Neural progenitor cell (in vitro differentiated cells): ENCODE results near the gene PSMD5. TPM values are rescaled to one million over a fixed set of nuclear protein-coding genes. Genes with fewer than 3 reads are reported as not detected.

ENCODE experiments used
- DNase-seq: peaks from one replicate; pipeline ENCODE4 v3.0.0-alpha.2; 2016; ENCODE audit warnings: low spot score
- H2AFZ ChIP-seq: fragments of 200-600 bp; sonication (generic); replicated peaks from 2 replicates; pipeline ENCODE4 v1.6.1; 2016; ENCODE audit warnings: antibody characterized with exemption
- H3F3A ChIP-seq: fragments of 200-600 bp; sonication (generic); 2 replicates; pipeline ENCODE4 v1.6.1; 2016; ENCODE audit warnings: antibody characterized with exemption, low read depth
- H3K27ac ChIP-seq: fragments of 200-600 bp; sonication (generic); 2 replicates; pipeline ENCODE4 v1.5.1; 2016; ENCODE audit warnings: mild to moderate bottlenecking
- H3K27me3 ChIP-seq: fragments of 200-600 bp; sonication (generic); 2 replicates; pipeline ENCODE4 v1.6.1; 2016; ENCODE audit warnings: mild to moderate bottlenecking, moderate library complexity
- H3K36me3 ChIP-seq: fragments of 200-600 bp; sonication (generic); 2 replicates; pipeline ENCODE4 v1.5.1; 2016
- H3K4me1 ChIP-seq: fragments of 200-600 bp; sonication (generic); 2 replicates; pipeline ENCODE4 v1.6.1; 2016; ENCODE audit warnings: mixed run types
- H3K4me2 ChIP-seq: fragments of 200-600 bp; sonication (generic); 2 replicates; pipeline ENCODE4 v1.6.1; 2016
- H3K4me3 ChIP-seq: fragments of 200-600 bp; sonication (generic); 2 replicates; pipeline ENCODE4 v1.5.1; 2016
- H3K79me2 ChIP-seq: fragments of 200-600 bp; sonication (generic); 2 replicates; pipeline ENCODE4 v1.6.1; 2016; ENCODE audit warnings: low read depth
- H3K9ac ChIP-seq: fragments of 200-600 bp; sonication (generic); 2 replicates; pipeline ENCODE4 v1.6.1; 2016
- H3K9me3 ChIP-seq: fragments of 200-600 bp; sonication (generic); 2 replicates; pipeline ENCODE4 v1.5.1; 2016; ENCODE audit warnings: low read depth
- H4K20me1 ChIP-seq: fragments of 200-600 bp; sonication (generic); 2 replicates; pipeline ENCODE4 v1.6.1; 2016; ENCODE audit warnings: low read depth
- H3K27ac Mint-ChIP-seq: 3 replicates; pipeline ENCODE4 v1.8.0; 2021; ENCODE audit warnings: mixed read lengths
- H3K27me3 Mint-ChIP-seq: 2 replicates; pipeline ENCODE4 v1.8.0; 2022; ENCODE audit warnings: low read depth, mild to moderate bottlenecking, inconsistent platforms, moderate library complexity, mixed read lengths; ENCODE audit not compliant: insufficient read depth
- H3K36me3 Mint-ChIP-seq: 3 replicates; pipeline ENCODE4 v1.8.0; 2021; ENCODE audit warnings: mixed read lengths
- H3K4me1 Mint-ChIP-seq: 3 replicates; pipeline ENCODE4 v1.8.0; 2021; ENCODE audit warnings: mixed read lengths
- H3K4me3 Mint-ChIP-seq: 3 replicates; pipeline ENCODE4 v1.8.0; 2021; ENCODE audit warnings: mild to moderate bottlenecking, moderate library complexity, mixed read lengths
- H3K9me3 Mint-ChIP-seq: 3 replicates; pipeline ENCODE4 v1.8.0; 2020; ENCODE audit warnings: mixed read lengths
- CTCF ChIP-seq: fragments of 200-600 bp; sonication (generic); IDR thresholded peaks from 2 replicates; pipeline ENCODE4 v1.5.1; 2017; ENCODE audit warnings: antibody characterized with exemption, mild to moderate bottlenecking
- EZH2 ChIP-seq: fragments of 200-600 bp; sonication (generic); IDR thresholded peaks from 2 replicates; pipeline ENCODE4 v1.6.1; 2017; ENCODE audit warnings: antibody characterized with exemption, mild to moderate bottlenecking, moderate library complexity
- EZH2phosphoT487 ChIP-seq: fragments of 200-600 bp; sonication (generic); IDR thresholded peaks from 2 replicates; pipeline ENCODE4 v1.6.1; 2017; ENCODE audit warnings: antibody characterized with exemption
- total RNA-seq: library from RNA; depleted of rRNA; stranded (reverse); fragments of >200 nt; gene quantifications from 2 replicates; pipeline ENCODE4 v1.2.3, GENCODE V29; 2015; ENCODE audit warnings: low replicate concordance

The PSMD5 gene
- total RNA-seq, 1 donor from 2014 or later, result 8.7 TPM

GRCh38 chr9:120779227-120779626 lies 63.5 kb downstream of the PSMD5 start:
- Histone ChIP-seq H3K27ac (no peak overlapping the region), H2AFZ (no peak overlapping the region), H4K20me1 (peaks cover 10% of the 10 kb centered on the region), H3K27me3 (no peaks in the 10 kb centered on the region), H3K4me1 (no peaks in the 10 kb centered on the region), H3K9me3 (no peaks in the 10 kb centered on the region), H3F3A (no peaks in the 10 kb centered on the region), H3K4me2 (no peak overlapping the region), H3K79me2 (peaks cover 55% of the 10 kb centered on the region), H3K36me3 (peaks cover 3% of the 10 kb centered on the region), H3K4me3 (no peak overlapping the region), H3K9ac (no peak overlapping the region)
- Mint-ChIP-seq H3K4me1 (no peaks in the 10 kb centered on the region), H3K36me3 (peaks cover 25% of the 10 kb centered on the region), H3K27ac (no peak overlapping the region), H3K4me3 (no peak overlapping the region), H3K9me3 (no peaks in the 10 kb centered on the region), H3K27me3 (no peaks in the 10 kb centered on the region)
- no peak for DNase-seq
- no peak for TF ChIP-seq EZH2phosphoT487
- TF ChIP-seq CTCF, result no peak
- TF ChIP-seq EZH2, result no peak

- Histone ChIP-seq H3K4me2 (no peak overlapping the region), H3F3A (no peaks in the 10 kb centered on the region), H3K36me3 (peaks cover 3% of the 10 kb centered on the region), H3K4me3 (no peak overlapping the region), H3K9me3 (no peaks in the 10 kb centered on the region), H3K27ac (no peak overlapping the region), H3K27me3 (no peaks in the 10 kb centered on the region), H3K79me2 (peaks cover 51% of the 10 kb centered on the region), H4K20me1 (peaks cover 10% of the 10 kb centered on the region), H3K4me1 (no peaks in the 10 kb centered on the region), H3K9ac (no peak overlapping the region), H2AFZ (no peak overlapping the region)
- no peaks in the 10 kb centered on the region for H3K9me3 Mint-ChIP-seq
- no peaks in the 10 kb centered on the region for H3K4me1 Mint-ChIP-seq
- H3K27me3 Mint-ChIP-seq, result no peaks in the 10 kb centered on the region
- H3K36me3 Mint-ChIP-seq, result peaks cover 21% of the 10 kb centered on the region
- no peak overlapping the region for H3K4me3 Mint-ChIP-seq
- DNase-seq, result no peak
- TF ChIP-seq CTCF, result no peak
- TF ChIP-seq EZH2phosphoT487, result no peak
- TF ChIP-seq EZH2, result no peak
- no peak overlapping the region for H3K27ac Mint-ChIP-seq
Observed at GRCh38 chr9:120778758-120779157, 64.0 kb downstream of the PSMD5 start.

- no peaks in the 10 kb centered on the region for H3K4me1 ChIP-seq
- DNase-seq, result no peak
- H2AFZ ChIP-seq, result no peak overlapping the region
- peaks cover 10% of the 10 kb centered on the region for H4K20me1 ChIP-seq
- H3F3A ChIP-seq, result no peaks in the 10 kb centered on the region
- H3K27ac ChIP-seq, result no peak overlapping the region
- H3K36me3 ChIP-seq, result peaks cover 3% of the 10 kb centered on the region
- no peak overlapping the region for H3K4me2 ChIP-seq
- H3K9me3 Mint-ChIP-seq, result no peaks in the 10 kb centered on the region
- H3K4me3 Mint-ChIP-seq, result no peak overlapping the region
- no peak overlapping the region for H3K27ac Mint-ChIP-seq
- TF ChIP-seq EZH2phosphoT487 (no peak), CTCF (no peak), EZH2 (no peak)
- H3K79me2 ChIP-seq, result peaks cover 35% of the 10 kb centered on the region
- H3K27me3 ChIP-seq, result no peaks in the 10 kb centered on the region
- H3K36me3 Mint-ChIP-seq, result peaks cover 18% of the 10 kb centered on the region
- H3K9me3 ChIP-seq, result no peaks in the 10 kb centered on the region
- no peaks in the 10 kb centered on the region for H3K4me1 Mint-ChIP-seq
- H3K9ac ChIP-seq, result no peak overlapping the region
- no peaks in the 10 kb centered on the region for H3K27me3 Mint-ChIP-seq
- no peak overlapping the region for H3K4me3 ChIP-seq
Observed at GRCh38 chr9:120777229-120777628, 65.5 kb downstream of the PSMD5 start.

GRCh38 chr9:120776788-120777187 lies 65.9 kb downstream of the PSMD5 start:
- no peaks in the 10 kb centered on the region for H3K27me3 Mint-ChIP-seq

More at GRCh38 chr9:120776788-120777187, 65.9 kb downstream of the PSMD5 start:
- H3K4me1 Mint-ChIP-seq, result no peaks in the 10 kb centered on the region
- H3K27me3 ChIP-seq, result no peaks in the 10 kb centered on the region
- H3K79me2 ChIP-seq, result peaks cover 31% of the 10 kb centered on the region
- H3K9me3 ChIP-seq, result no peaks in the 10 kb centered on the region
- no peak overlapping the region for H3K4me3 Mint-ChIP-seq
- no peak overlapping the region for H3K4me3 ChIP-seq
- DNase-seq, result no peak
- no peak overlapping the region for H3K27ac Mint-ChIP-seq
- H3K36me3 Mint-ChIP-seq, result peaks cover 18% of the 10 kb centered on the region
- no peak for TF ChIP-seq EZH2phosphoT487
- TF ChIP-seq CTCF, result no peak
- TF ChIP-seq EZH2, result no peak
- H4K20me1 ChIP-seq, result peaks cover 10% of the 10 kb centered on the region
- H3K4me1 ChIP-seq, result no peaks in the 10 kb centered on the region
- H2AFZ ChIP-seq, result no peak overlapping the region
- no peaks in the 10 kb centered on the region for H3F3A ChIP-seq
- no peak overlapping the region for H3K9ac ChIP-seq
- no peak overlapping the region for H3K4me2 ChIP-seq
- H3K9me3 Mint-ChIP-seq, result no peaks in the 10 kb centered on the region
- peaks cover 3% of the 10 kb centered on the region for H3K36me3 ChIP-seq
- no peak overlapping the region for H3K27ac ChIP-seq
